Measurements from ENCODE around the gene DDX10.
"Not testable (repeated sequence)": the region's sequence is repeated elsewhere in the genome, so short reads cannot be mapped to it uniquely, and the experiment has no call there.

DNA sequence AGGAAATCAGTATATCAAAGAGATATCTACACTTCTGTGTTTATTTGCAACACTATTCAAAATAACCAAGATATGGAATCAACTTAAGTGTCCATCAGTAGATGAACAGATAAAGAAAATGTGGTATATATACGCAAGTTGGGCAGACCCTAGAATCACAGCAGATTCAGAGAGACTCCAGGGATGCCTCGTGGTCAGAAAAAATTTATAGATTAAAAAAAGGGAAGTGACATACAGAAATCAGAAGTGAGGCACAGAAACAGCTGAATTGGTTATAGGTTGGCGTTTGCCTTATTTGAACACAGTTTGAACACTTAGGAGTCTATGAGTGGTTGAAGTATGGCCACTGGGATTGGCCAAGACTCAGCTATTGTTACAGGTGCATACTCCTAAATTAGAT is 10.8 kb upstream of the DDX10 start:
- TF ChIP-seq CTCF (conservative IDR thresholded peaks at IDR 0.05); ZFX (IDR thresholded peaks at IDR 0.05): not testable (repeated sequence)
